Sciatic nerve (tissue), 2 donors: ENCODE data around the gene DDA1. TPM values are rescaled to one million over a fixed set of nuclear protein-coding genes. Genes with fewer than 3 reads are reported as not detected.

ENCODE experiments used
- ATAC-seq: fragments of 200-7000 bp; cut with Tn5 transposase; one replicate; pipeline ENCODE4 v1.9.1; 2020; ENCODE audit warnings: mild to moderate bottlenecking, moderate library complexity
- DNase-seq: peaks from one replicate; pipeline ENCODE4 v3.0.0-alpha.2; 2020; ENCODE audit warnings: low spot score
- intact Hi-C: fragments of 100-400 bp; cut with DNase I; formaldehyde crosslinking; loops from one replicate; pipeline ENCODE4 v1.14.2; 2022
- total RNA-seq: library from RNA; stranded (reverse); fragmentation: NEBNext Ultra II Directional; extraction: Animal tissue kit (Norgen Biotek cat#: 25700); gene quantifications from one replicate; pipeline ENCODE4 v1.2.1, GENCODE V29; 2021
- donor health status: DM: no; HTN: no; CAD: no.
- donor health status: DM: no; HTN: no; CAD: no.

Gene DDA1
- total RNA-seq, 1 donor from 2014 or later = 29.4 TPM

- intact Hi-C loops = no loop called here
- DNase-seq = peak; percentile 79
- peak; percentile 53 for ATAC-seq
Measured at GRCh38 chr19:17325881-17326594, 16.7 kb downstream of the DDA1 start.

GRCh38 chr19:17326595-17326966, 17.2 kb downstream of the DDA1 start:
- ATAC-seq (peak; percentile 24), DNase-seq (no peak)
- intact Hi-C loops = no loop called here

- DNase-seq = peak; percentile 57
Measured at GRCh38 chr19:17327068-17327653, 17.8 kb downstream of the DDA1 start.

GRCh38 chr19:17327654-17328516, 18.5 kb downstream of the DDA1 start:
- ATAC-seq (peak; percentile 3), DNase-seq (peak; percentile 61)
- intact Hi-C loops = no loop called here

More at GRCh38 chr19:17327068-17327653, 17.8 kb downstream of the DDA1 start:
- intact Hi-C loops = no loop called here
- no peak for ATAC-seq

GRCh38 chr19:17328517-17329365, 19.4 kb downstream of the DDA1 start:
- ATAC-seq = no peak
- intact Hi-C loops = no loop called here
- DNase-seq = peak; percentile 56

- intact Hi-C loops = no loop called here
- ATAC-seq = no peak
- peak; percentile 58 for DNase-seq
Measured at GRCh38 chr19:17329366-17330261, 20.3 kb downstream of the DDA1 start.

GRCh38 chr19:17330262-17331044, 21.1 kb downstream of the DDA1 start:
- ATAC-seq = no peak
- DNase-seq = no peak
- intact Hi-C loops = no loop called here

GRCh38 chr19:17331045-17331558, 21.7 kb downstream of the DDA1 start:
- intact Hi-C loops = no loop called here
- DNase-seq = peak; percentile 57
- no peak for ATAC-seq

- ATAC-seq (no peak), DNase-seq (no peak)
- intact Hi-C loops = no loop called here
Measured at GRCh38 chr19:17332360-17332676, 23.0 kb downstream of the DDA1 start.

GRCh38 chr19:17332677-17333581, 23.6 kb downstream of the DDA1 start:
- intact Hi-C loops = no loop called here
- DNase-seq (no peak), ATAC-seq (no peak)

- ATAC-seq = no peak
- intact Hi-C loops = no loop called here
- no peak for DNase-seq
Measured at GRCh38 chr19:17333611-17334413, 24.4 kb downstream of the DDA1 start.

GRCh38 chr19:17334414-17335409, 25.3 kb downstream of the DDA1 start, which contains the start of gene ANO8:
ANO8 (minus strand) TSS chr19:17334855; CDS start chr19:17334670, 185 bp downstream.
- intact Hi-C loops = no loop called here
- ATAC-seq = peak; percentile 84
- peak; percentile 96 for DNase-seq

GRCh38 chr19:17335575-17335974, 26.2 kb downstream of the DDA1 start:
- DNase-seq = no peak
- ATAC-seq = no peak
- intact Hi-C loops = no loop called here
